SK-N-MC (cell line): ENCODE results near the gene STK32B.

ENCODE experiments used
- EZH2 ChIP-seq: fragments of 200-600 bp; sonication (generic); IDR thresholded peaks from one replicate; pipeline ENCODE4 v1.6.1; 2017; ENCODE audit warnings: antibody characterized with exemption
- FOXP2 ChIP-seq: optimal IDR thresholded peaks from 2 replicates; pipeline ENCODE3; 2011; ENCODE audit warnings: mild to moderate bottlenecking, moderate library complexity; ENCODE audit not compliant: insufficient read depth; ENCODE audit errors: extremely low read length, control extremely low read depth
- POLR2AphosphoS5 ChIP-seq: IDR thresholded peaks from 2 replicates; pipeline ENCODE4 v1.6.1; 2012; ENCODE audit warnings: mild to moderate bottlenecking, low read depth, low read length, borderline replicate concordance

DNA sequence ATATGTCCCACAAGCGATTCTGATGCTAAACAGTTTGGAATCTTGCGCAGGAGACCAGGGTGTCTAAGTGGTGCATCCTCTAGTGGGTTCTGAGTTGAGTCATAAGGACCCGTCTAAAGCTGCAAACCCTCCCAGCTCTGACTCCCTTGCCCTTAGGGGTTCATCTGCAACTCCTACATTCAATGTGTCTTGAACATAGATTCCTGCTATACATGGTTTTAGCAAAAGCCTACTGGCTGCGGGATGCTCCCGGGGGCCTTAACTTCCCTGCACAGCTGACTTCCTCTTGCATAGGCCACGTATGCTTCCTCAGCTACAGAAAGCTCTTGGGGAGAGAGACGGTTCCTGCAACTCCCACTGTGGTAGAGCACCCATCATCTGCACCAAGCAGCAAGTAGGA, 420.4 kb downstream of the STK32B start:
- TF ChIP-seq POLR2AphosphoS5: no peak
- no peak for TF ChIP-seq EZH2
- TF ChIP-seq FOXP2: no peak
